Activated T-helper 9 cell treated with anti-CD3 and anti-CD28 coated beads, Interleukin-2, amount 50 U/mL, for 16 hours (primary cell): Measurements from ENCODE around the gene ACAD8.
"Not testable (repeated sequence)": the region's sequence is repeated elsewhere in the genome, so short reads cannot be mapped to it uniquely, and the experiment has no call there.

Source experiments
- DNase-seq: peaks from one replicate; pipeline ENCODE4 v3.0.0-alpha.2; 2020; ENCODE audit warnings: low read depth

ACAD8 gene

DNA sequence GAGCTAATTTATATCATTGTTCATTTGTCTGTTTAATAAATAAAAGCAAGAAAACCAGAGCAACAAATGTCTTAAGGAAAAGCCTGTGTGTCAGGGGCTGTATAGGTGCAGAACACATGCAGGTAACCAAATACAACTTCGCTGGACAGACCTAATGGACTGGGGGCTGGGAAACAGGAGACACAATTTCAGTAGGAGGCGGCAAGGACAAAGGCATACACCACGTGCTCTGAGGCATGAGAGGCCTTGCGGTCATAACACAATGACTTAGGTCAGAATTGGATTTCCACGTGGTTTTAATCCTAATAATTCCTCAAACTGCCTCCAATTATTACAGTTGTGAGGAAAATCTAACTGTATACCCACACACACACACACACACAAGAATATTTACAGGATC, 14.1 kb downstream of the ACAD8 start:
- DNase-seq: no peak

DNA sequence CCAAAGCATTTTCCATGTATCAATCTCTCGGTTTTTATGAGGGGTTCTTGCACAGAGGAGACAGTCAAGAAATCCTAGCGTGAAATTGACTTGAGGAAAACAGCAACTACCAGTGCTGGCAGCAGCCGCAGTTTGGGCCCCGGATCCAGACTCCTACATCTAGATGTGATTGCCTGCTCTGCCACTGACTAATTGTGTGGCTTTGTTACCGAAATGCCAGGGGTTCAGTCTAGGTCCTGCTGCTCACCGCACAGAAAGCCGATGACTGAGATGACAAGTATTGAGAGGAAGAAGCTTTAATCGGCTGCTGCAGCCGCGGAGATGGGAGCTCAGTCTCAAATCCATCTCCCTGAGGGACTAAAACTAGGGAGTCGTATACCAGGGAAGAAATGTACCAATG, 14.6 kb downstream of the ACAD8 start:
- no peak for DNase-seq

DNA sequence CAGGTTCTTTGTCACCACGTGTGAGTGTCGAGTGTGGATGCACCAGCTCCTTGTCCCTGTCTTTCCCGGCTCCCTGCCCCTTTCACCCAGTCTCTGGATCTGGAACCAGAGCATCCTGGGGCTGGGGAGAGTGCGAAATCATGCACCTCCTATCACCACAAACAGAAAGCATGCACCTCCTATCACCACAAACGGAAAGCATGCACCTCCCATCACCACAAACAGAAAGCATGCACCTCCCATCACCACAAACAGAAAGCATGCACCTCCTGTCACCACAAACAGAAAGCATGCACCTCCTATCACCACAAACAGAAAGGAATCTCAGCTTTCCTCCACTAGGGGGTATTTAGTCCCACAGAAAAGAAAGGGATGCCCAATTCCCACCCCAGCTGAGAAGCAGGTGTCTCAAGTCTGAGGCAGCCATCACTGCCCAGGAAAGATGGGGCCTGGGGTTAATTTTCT, 16.9 kb downstream of the ACAD8 start:
- DNase-seq: no peak

- DNase-seq: no peak
Measured at GRCh38 chr11:134271978-134272377, 18.6 kb downstream of the ACAD8 start.

GRCh38 chr11:134272381-134273316, 19.3 kb downstream of the ACAD8 start:
- no peak for DNase-seq

- no peak for DNase-seq
Measured at GRCh38 chr11:134273317-134273712, 19.9 kb downstream of the ACAD8 start.

DNA sequence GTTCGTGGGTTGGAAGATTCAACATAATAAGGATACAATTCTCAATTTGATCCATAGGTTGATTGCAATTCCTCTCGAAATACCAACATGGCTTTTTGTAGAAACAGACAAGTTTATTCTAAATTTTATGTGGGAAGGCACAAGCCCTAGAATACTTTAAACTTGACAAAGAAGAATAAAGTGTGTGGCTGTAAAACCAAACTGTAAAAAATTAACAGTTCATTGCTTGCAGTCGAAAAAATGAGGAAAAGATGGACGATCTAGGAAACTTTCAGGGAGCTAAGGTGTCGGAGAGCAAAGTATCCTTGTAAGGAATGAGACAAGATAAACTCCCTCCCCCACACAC, 21.8 kb downstream of the ACAD8 start:
- no peak for DNase-seq

GRCh38 chr11:134275534-134276395, 22.4 kb downstream of the ACAD8 start, which contains the start of gene GLB1L3:
TSS of gene GLB1L3 (plus strand) at chr11:134276379. CDS start at chr11:134276741, 362 bp downstream.
- peak; percentile 68 for DNase-seq

- no peak for DNase-seq
Measured at GRCh38 chr11:134276396-134277182, 23.2 kb downstream of the ACAD8 start.

GRCh38 chr11:134277183-134278001, 24.0 kb downstream of the ACAD8 start:
- no peak for DNase-seq

GRCh38 chr11:134278356-134278755, 25.0 kb downstream of the ACAD8 start:
- DNase-seq: no peak

- not testable (repeated sequence) for DNase-seq
Measured at GRCh38 chr11:134281635-134282034, 28.3 kb downstream of the ACAD8 start.

DNA sequence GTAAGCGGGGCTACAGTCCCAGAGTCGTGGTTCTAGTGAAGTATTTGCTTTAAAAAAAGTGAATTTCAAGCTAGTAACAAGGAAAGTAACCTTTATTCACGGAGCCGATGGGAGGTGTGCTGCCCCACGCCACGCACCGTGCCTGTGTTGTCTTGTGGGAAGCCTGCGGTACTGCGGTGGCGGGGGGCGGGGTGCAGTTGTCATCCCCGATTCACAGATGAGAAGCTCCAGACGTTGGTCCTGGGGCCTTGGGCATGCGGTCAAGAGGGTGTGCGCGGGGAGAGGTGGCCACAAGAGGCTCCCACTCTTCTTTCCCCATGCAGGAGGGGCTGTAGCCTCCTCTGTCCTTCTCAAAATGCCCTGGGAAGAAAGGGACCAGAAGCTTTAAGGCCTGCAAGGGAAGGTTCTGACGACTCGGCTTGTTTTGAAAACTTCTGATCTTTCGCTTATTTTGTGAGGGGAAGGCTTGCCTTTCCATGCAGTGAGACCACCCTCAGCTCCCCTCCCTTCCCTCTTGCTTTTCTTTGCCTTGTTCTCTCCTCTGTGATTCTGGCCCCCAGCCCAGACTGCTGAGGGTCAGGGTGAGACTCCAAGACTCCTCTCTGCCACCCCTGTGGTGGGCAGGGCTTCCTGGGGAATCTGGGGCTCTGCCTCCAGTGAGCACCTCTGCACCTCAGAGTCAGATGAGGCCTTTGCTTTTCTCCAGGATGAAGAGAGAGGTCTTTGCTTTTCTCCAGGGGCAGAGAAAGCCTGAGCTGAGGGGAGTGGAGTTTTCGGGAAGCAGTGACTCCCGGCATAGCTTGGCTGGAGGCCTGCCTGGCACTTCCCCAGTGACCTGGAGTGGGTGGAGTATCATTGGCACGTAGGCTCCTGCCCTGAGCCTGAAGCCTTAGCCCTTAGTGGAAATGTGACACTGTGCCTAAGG, 29.0 kb downstream of the ACAD8 start:
- no peak for DNase-seq

DNA sequence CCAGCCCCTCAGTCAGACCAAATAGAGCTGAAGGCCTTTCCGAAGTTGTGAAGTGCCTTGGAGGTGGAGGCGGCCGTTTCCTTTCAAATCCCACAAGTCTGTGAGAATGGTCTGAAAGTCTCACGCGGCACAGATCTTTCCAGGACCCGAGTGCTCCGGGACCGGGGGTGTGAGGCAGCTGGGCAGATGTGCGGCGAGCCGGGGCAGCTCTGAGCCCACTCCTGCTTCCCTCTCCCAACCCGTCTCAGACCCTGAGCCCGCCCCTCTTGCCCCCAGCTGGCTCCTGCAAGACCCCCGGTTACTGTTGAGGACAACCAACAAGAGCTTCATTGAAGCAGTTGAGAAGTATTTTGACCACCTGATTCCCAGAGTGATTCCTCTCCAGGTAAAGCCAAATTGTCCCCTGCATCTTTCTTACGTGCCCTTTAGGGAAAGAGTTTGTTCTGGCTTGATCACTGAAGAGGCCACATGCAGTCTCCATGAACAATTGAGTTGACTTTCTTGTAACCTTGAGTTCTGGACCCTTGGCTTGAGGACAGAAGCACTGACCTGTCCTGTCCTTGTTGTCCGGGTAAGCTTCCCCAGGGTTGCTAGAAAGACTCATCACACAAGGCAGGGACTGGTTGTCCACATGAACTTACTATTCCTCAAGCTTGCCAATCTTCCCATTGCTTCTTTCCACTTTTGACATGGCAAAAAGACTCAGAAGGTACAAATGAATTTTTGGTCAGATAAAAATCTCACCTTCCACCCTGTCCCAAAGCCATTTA, 30.3 kb downstream of the ACAD8 start:
- DNase-seq: no peak

DNA sequence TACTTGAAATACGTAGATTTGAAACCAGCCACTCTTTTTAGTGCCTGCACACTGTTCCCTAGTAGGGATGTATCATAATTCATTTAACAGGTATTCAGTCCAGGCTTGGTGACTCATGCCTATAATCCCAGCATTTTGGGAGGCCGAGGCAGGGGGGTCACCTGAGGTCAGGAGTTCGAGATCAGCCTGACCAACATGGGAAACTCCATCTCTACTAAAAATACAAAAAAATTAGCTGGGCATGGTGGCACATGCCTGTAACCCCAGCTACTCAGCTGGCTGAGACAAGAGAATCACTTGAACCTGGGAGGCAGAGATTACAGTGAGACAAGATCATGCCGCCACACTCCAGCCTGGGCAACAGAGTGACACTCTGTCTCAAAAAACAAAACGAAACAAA, 31.0 kb downstream of the ACAD8 start:
- not testable (repeated sequence) for DNase-seq

DNA sequence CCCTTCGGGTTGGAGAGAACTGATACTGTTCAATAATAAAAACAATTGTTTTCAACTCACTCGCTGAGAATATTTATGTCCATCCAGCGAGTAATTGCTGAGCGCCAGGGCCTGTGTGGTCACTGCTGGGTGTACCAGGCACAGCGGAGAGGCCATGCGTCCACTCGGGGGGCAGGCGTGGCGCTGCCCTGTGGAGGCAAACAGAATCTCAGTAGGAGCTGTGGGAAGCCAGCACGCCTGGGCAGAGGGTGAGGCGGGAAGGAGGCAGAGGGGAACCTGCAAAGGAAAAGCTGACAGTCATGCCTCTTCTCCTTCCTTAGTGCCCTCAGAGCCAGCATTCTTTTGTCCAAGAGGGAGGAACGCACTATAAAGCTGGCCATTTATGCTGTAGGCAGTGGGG, 34.2 kb downstream of the ACAD8 start:
- no peak for DNase-seq

DNA sequence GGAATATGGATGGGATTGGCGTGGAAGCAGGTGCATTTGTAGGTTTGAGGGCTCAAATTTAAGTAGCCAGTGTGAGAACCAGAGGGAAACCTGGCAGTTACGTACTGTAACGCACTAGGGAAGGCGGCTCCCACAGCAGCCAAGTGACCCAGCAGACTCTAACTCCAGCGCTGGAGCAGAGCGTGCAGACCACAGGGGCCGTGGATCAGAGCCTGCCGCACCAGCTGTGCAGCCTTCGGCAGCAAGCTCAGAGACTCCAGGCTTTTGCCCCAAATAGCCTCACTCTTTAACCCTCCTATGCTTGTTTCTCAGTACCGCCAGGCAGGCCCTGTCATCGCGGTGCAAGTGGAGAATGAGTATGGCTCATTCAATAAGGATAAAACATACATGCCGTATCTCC, 35.1 kb downstream of the ACAD8 start:
- no peak for DNase-seq

- no peak for DNase-seq
Measured at GRCh38 chr11:134289167-134289566, 35.8 kb downstream of the ACAD8 start.

DNA sequence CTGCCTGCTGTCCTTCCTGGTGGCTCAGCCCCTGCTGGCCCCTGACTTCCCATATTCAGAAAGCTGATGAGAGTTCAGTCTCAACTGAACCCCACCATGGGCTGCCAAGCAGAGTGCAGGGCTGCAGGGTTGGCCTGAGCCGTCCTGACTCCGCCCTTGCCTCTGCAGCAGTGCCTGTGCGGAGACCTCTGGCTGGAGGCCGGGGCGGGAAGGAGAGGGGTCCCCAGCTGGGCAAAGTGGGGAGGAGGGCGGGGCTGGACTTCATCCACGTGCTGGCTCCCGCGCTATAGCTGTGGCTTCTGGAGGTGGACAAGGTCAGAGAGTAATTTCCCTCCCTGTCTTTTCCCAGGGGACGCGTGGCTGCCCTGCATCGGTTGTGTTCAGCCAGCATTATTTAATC, 36.4 kb downstream of the ACAD8 start:
- no peak for DNase-seq
